Gastroesophageal sphincter (tissue), 3 donors: ENCODE measurements around the gene NDRG2.

ENCODE experiments used
- POLR2A ChIP-seq, 2 donors: fragments of 450-650 bp; IDR thresholded peaks; one replicate each; pipeline ENCODE4 v1.6.1; 2017; ENCODE audit warnings: antibody characterized with exemption in 2 of 2, mild to moderate bottlenecking in 2 of 2, moderate library complexity in 1 of 2
- POLR2AphosphoS5 ChIP-seq: sonication (generic); formaldehyde crosslinking; IDR thresholded peaks from one replicate; pipeline ENCODE4 v1.6.1; 2017; ENCODE audit warnings: antibody characterized with exemption
- TF ChIP-seq, protein P1 (sequence below), 4 experiments: fragments of 200-600 bp in 2 of 4; fragments of 450-650 bp in 2 of 4; sonication (generic) in 1 of 4; IDR thresholded peaks; one replicate each; pipeline ENCODE4 v1.5.1; 2017 to 2019; ENCODE audit warnings: antibody characterized with exemption in 4 of 4, mild to moderate bottlenecking in 2 of 4, moderate library complexity in 2 of 4

DNA sequence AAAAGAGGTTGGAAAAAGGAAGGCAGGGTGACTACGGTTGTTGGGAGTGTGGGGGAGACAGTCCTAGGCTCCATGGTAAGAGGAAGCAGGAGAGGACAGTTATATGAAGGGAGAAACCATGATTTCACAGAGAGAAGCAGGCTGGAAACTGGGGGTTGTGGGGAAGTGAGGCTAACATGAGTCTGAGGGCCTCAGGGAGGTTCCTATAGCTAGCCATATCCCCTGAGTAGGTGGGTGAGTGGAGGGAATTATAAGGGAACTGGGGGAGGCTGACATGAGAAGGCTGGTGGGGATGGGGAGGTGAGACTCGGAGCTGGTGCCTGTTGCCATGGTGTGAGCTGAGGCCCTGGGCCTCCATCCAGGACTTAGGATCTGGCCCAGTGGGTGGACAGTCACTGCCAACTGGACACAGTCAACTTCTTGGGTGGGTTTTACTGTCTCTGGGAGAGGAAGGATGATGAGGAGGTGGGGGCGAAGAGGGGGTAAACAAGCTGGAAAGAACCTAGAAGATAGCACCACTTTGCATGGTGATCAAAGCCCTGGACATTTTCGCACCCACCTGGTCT, 8.4 kb upstream of the NDRG2 start:
- no peak for TF ChIP-seq POLR2AphosphoS5
- TF ChIP-seq, protein P1, sequence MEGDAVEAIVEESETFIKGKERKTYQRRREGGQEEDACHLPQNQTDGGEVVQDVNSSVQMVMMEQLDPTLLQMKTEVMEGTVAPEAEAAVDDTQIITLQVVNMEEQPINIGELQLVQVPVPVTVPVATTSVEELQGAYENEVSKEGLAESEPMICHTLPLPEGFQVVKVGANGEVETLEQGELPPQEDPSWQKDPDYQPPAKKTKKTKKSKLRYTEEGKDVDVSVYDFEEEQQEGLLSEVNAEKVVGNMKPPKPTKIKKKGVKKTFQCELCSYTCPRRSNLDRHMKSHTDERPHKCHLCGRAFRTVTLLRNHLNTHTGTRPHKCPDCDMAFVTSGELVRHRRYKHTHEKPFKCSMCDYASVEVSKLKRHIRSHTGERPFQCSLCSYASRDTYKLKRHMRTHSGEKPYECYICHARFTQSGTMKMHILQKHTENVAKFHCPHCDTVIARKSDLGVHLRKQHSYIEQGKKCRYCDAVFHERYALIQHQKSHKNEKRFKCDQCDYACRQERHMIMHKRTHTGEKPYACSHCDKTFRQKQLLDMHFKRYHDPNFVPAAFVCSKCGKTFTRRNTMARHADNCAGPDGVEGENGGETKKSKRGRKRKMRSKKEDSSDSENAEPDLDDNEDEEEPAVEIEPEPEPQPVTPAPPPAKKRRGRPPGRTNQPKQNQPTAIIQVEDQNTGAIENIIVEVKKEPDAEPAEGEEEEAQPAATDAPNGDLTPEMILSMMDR (IDR thresholded peaks at IDR 0.05): no peak
- no peak for TF ChIP-seq POLR2A (IDR thresholded peaks at IDR 0.05)
